GM21360 (cell line): ENCODE data around the gene GPT2.

Experiments used
- ATAC-seq: cut with Tn5 transposase; IDR thresholded peaks from one replicate; pipeline ENCODE4 v1.9.1; 2021; ENCODE audit warnings: mild to moderate bottlenecking, moderate library complexity; ENCODE audit not compliant: unreplicated experiment

The GPT2 gene

GRCh38 chr16:46895399-46896313, 11.5 kb downstream of the GPT2 start:
- ATAC-seq: no peak

- ATAC-seq: no peak
These were observed 12.3 kb downstream of the GPT2 start for GRCh38 chr16:46896314-46896968.

GRCh38 chr16:46897471-46897870, 13.3 kb downstream of the GPT2 start:
- no peak for ATAC-seq

- no peak for ATAC-seq
These were observed 13.8 kb downstream of the GPT2 start for GRCh38 chr16:46898006-46898405.

GRCh38 chr16:46899443-46900143, 15.4 kb downstream of the GPT2 start:
- ATAC-seq: no peak

- no peak for ATAC-seq
These were observed 16.5 kb downstream of the GPT2 start for GRCh38 chr16:46900455-46901235.

GRCh38 chr16:46901709-46902108, 17.5 kb downstream of the GPT2 start:
- no peak for ATAC-seq

GRCh38 chr16:46903255-46903905, 19.2 kb downstream of the GPT2 start:
- no peak for ATAC-seq

GRCh38 chr16:46904471-46904870, 20.3 kb downstream of the GPT2 start:
- ATAC-seq: no peak

GRCh38 chr16:46906360-46907060, 22.3 kb downstream of the GPT2 start:
- no peak for ATAC-seq

- no peak for ATAC-seq
These were observed 23.1 kb downstream of the GPT2 start for GRCh38 chr16:46907061-46907774.

- ATAC-seq: no peak
These were observed 24.6 kb downstream of the GPT2 start for GRCh38 chr16:46908540-46909372.

- ATAC-seq: no peak
These were observed 26.9 kb downstream of the GPT2 start for GRCh38 chr16:46911038-46911437.

- ATAC-seq: no peak
These were observed 27.5 kb downstream of the GPT2 start for GRCh38 chr16:46911650-46912049.

GRCh38 chr16:46914556-46915201, 30.5 kb downstream of the GPT2 start:
- no peak for ATAC-seq

GRCh38 chr16:46915483-46916025, 31.4 kb downstream of the GPT2 start:
- ATAC-seq: no peak

GRCh38 chr16:46916980-46917379, 32.8 kb downstream of the GPT2 start:
- ATAC-seq: no peak
